Tibial artery (tissue), 4 donors: ENCODE results near the gene MSRB3.

Experiments
- DNase-seq, 2 donors: peaks; one replicate each; pipeline ENCODE4 v3.0.0-alpha.2; 2019
- H3K27ac ChIP-seq, 2 donors: fragments of 200-600 bp; sonication (generic) in 1 of 2; 1 replicate in 1 of 2; 2 replicates in 1 of 2; pipeline ENCODE4 v1.5.1; 2018 to 2019; ENCODE audit warnings: mild to moderate bottlenecking in 1 of 2
- H3K27me3 ChIP-seq, 2 donors: fragments of 200-600 bp; sonication (generic) in 1 of 2; one replicate each; pipeline versions ENCODE4 v1.5.1 to v1.6.0; 2016 to 2019
- H3K36me3 ChIP-seq, 3 donors: fragments of 200-600 bp; sonication (generic) in 2 of 3; one replicate each; pipeline ENCODE4 v1.5.1; 2016 to 2019; ENCODE audit warnings: mild to moderate bottlenecking in 2 of 3
- H3K4me1 ChIP-seq, 4 donors: fragments of 200-600 bp; sonication (generic) in 2 of 4; 1 replicate in 3 of 4; 2 replicates in 1 of 4; pipeline ENCODE4 v1.5.1; 2016 to 2019
- H3K4me3 ChIP-seq, 2 donors: fragments of 200-600 bp; sonication (generic) in 1 of 2; 1 replicate in 1 of 2; 2 replicates in 1 of 2; pipeline ENCODE4 v1.5.1; 2018 to 2019; ENCODE audit warnings: mild to moderate bottlenecking in 2 of 2
- H3K9me3 ChIP-seq, 3 donors: fragments of 200-600 bp; sonication (generic) in 1 of 3; one replicate each; pipeline ENCODE4 v1.5.1; 2016 to 2019
- CTCF ChIP-seq, 2 experiments: fragments of 200-600 bp in 1 of 2; fragments of 450-650 bp in 1 of 2; IDR thresholded peaks; one replicate each; pipeline ENCODE4 v1.5.1; 2017 to 2019; ENCODE audit warnings: antibody characterized with exemption in 2 of 2, mild to moderate bottlenecking in 1 of 2, moderate library complexity in 1 of 2
- intact Hi-C: fragments of 100-400 bp; cut with DNase I; formaldehyde crosslinking; loops from one replicate; pipeline ENCODE4 v1.15.0; 2023; ENCODE audit warnings: low total_unique reads

MSRB3 gene

GRCh38 chr12:65462484-65462883 lies 184.0 kb downstream of the MSRB3 start:
- Histone ChIP-seq H3K27ac (no peak overlapping the region), H3K36me3 (peaks cover 25 to 41% (median 26%) of the 10 kb centered on the region in 3 donors), H3K9me3 (no peaks in the 10 kb centered on the region), H3K27me3 (no peaks in the 10 kb centered on the region), H3K4me1 (peaks cover 0 to 10% (median 3%) of the 10 kb centered on the region in 4 donors), H3K4me3 (no peak overlapping the region)
- intact Hi-C loops = no loop called here
- TF ChIP-seq CTCF (IDR thresholded peaks at IDR 0.05) = no peak
- DNase-seq = no peak

GRCh38 chr12:65463082-65463481 lies 184.6 kb downstream of the MSRB3 start:
- H3K27ac ChIP-seq = no peak overlapping the region
- H3K4me1 ChIP-seq = peaks cover 0 to 10% (median 3%) of the 10 kb centered on the region in 4 donors
- H3K9me3 ChIP-seq = no peaks in the 10 kb centered on the region
- no peak for TF ChIP-seq CTCF (IDR thresholded peaks at IDR 0.05)
- intact Hi-C loops = no loop called here
- H3K27me3 ChIP-seq = no peaks in the 10 kb centered on the region
- H3K36me3 ChIP-seq = peaks cover 20 to 36% (median 21%) of the 10 kb centered on the region in 3 donors
- H3K4me3 ChIP-seq = no peak overlapping the region
- DNase-seq = no peak

- no peak for DNase-seq
- peaks cover 18 to 31% (median 19%) of the 10 kb centered on the region in 3 donors for H3K36me3 ChIP-seq
- intact Hi-C loops = no loop called here
These were observed 185.1 kb downstream of the MSRB3 start for GRCh38 chr12:65463611-65464010.

GRCh38 chr12:65464930-65465329 lies 186.4 kb downstream of the MSRB3 start:
- no peak for DNase-seq
- intact Hi-C loops = no loop called here
- H3K36me3 ChIP-seq = peaks cover 13 to 26% (median 19%) of the 10 kb centered on the region in 3 donors

More at GRCh38 chr12:65463611-65464010, 185.1 kb downstream of the MSRB3 start:
- TF ChIP-seq CTCF (IDR thresholded peaks at IDR 0.05) = no peak
- peaks cover 0 to 10% (median 3%) of the 10 kb centered on the region in 4 donors for H3K4me1 ChIP-seq
- H3K4me3 ChIP-seq = no peak overlapping the region
- H3K9me3 ChIP-seq = no peaks in the 10 kb centered on the region
- H3K27me3 ChIP-seq = no peaks in the 10 kb centered on the region
- no peak overlapping the region for H3K27ac ChIP-seq

GRCh38 chr12:65465766-65466547 lies 187.5 kb downstream of the MSRB3 start:
- no peak overlapping the region for H3K27ac ChIP-seq

More at GRCh38 chr12:65464930-65465329, 186.4 kb downstream of the MSRB3 start:
- Histone ChIP-seq H3K27me3 (no peaks in the 10 kb centered on the region), H3K4me3 (no peak overlapping the region), H3K27ac (no peak overlapping the region), H3K9me3 (no peaks in the 10 kb centered on the region), H3K4me1 (peaks cover 0 to 10% (median 3%) of the 10 kb centered on the region in 4 donors)
- no peak for TF ChIP-seq CTCF (IDR thresholded peaks at IDR 0.05)

More at GRCh38 chr12:65465766-65466547, 187.5 kb downstream of the MSRB3 start:
- H3K27me3 ChIP-seq = no peaks in the 10 kb centered on the region
- DNase-seq = no peak
- peaks cover 13 to 26% (median 19%) of the 10 kb centered on the region in 3 donors for H3K36me3 ChIP-seq
- no peak for TF ChIP-seq CTCF (IDR thresholded peaks at IDR 0.05)
- H3K9me3 ChIP-seq = no peaks in the 10 kb centered on the region
- intact Hi-C loops = no loop called here
- no peak overlapping the region for H3K4me3 ChIP-seq
- peaks cover 0 to 10% (median 3%) of the 10 kb centered on the region in 4 donors for H3K4me1 ChIP-seq
